Measurements from ENCODE around the gene TTC16.

Gene TTC16

GRCh38 chr9:127700140-127700539 lies 15.7 kb upstream of the TTC16 start:
- DNase-seq (ENCODE audit: insufficient read length) (no peak), FAIRE-seq (no peak)
- TF ChIP-seq TAF1 (IDR thresholded peaks at IDR 0.05; ENCODE audit: borderline replicate concordance, low read depth, low read length) (no peak), POLR2A (IDR thresholded peaks at IDR 0.05; ENCODE audit: low read depth, low read length) (no peak), POLR2AphosphoS5 (IDR thresholded peaks at IDR 0.05; ENCODE audit: low read depth, low read length) (no peak)

- TF ChIP-seq POLR2AphosphoS5 (IDR thresholded peaks at IDR 0.05; ENCODE audit: low read depth, low read length) (no peak), POLR2A (IDR thresholded peaks at IDR 0.05; ENCODE audit: low read depth, low read length) (no peak), TAF1 (IDR thresholded peaks at IDR 0.05; ENCODE audit: borderline replicate concordance, low read depth, low read length) (no peak)
- DNase-seq (ENCODE audit: insufficient read length) (no peak), FAIRE-seq (no peak)
Observed at GRCh38 chr9:127700594-127701255, 15.2 kb upstream of the TTC16 start.

GRCh38 chr9:127703289-127703946 lies 12.5 kb upstream of the TTC16 start:
- TF ChIP-seq POLR2AphosphoS5 (IDR thresholded peaks at IDR 0.05; ENCODE audit: low read depth, low read length): no peak
- TF ChIP-seq POLR2A (IDR thresholded peaks at IDR 0.05; ENCODE audit: low read depth, low read length): no peak
- no peak for TF ChIP-seq TAF1 (IDR thresholded peaks at IDR 0.05; ENCODE audit: borderline replicate concordance, low read depth, low read length)
- no peak for FAIRE-seq
- DNase-seq (ENCODE audit: insufficient read length): no peak

- FAIRE-seq: no peak
- TF ChIP-seq POLR2A (IDR thresholded peaks at IDR 0.05; ENCODE audit: low read depth, low read length): no peak
- no peak for TF ChIP-seq POLR2AphosphoS5 (IDR thresholded peaks at IDR 0.05; ENCODE audit: low read depth, low read length)
- no peak for TF ChIP-seq TAF1 (IDR thresholded peaks at IDR 0.05; ENCODE audit: borderline replicate concordance, low read depth, low read length)
- DNase-seq (ENCODE audit: insufficient read length): no peak
Observed at GRCh38 chr9:127705577-127706379, 10.1 kb upstream of the TTC16 start.

- no peak for TF ChIP-seq TAF1 (IDR thresholded peaks at IDR 0.05; ENCODE audit: borderline replicate concordance, low read depth, low read length)
- no peak for TF ChIP-seq POLR2AphosphoS5 (IDR thresholded peaks at IDR 0.05; ENCODE audit: low read depth, low read length)
- TF ChIP-seq POLR2A (IDR thresholded peaks at IDR 0.05; ENCODE audit: low read depth, low read length): no peak
- FAIRE-seq (no peak), DNase-seq (ENCODE audit: insufficient read length) (no peak)
Observed at GRCh38 chr9:127706836-127707241, 9.0 kb upstream of the TTC16 start, which contains the start of gene CFAP157. CFAP157 (plus strand) TSS chr9:127706988; CDS start chr9:127707032, 44 bp downstream.

GRCh38 chr9:127707766-127708165 lies 8.1 kb upstream of the TTC16 start:
- FAIRE-seq (peak; percentile 67), DNase-seq (ENCODE audit: insufficient read length) (no peak)
- TF ChIP-seq POLR2A (IDR thresholded peaks at IDR 0.05; ENCODE audit: low read depth, low read length) (no peak), POLR2AphosphoS5 (IDR thresholded peaks at IDR 0.05; ENCODE audit: low read depth, low read length) (no peak), TAF1 (IDR thresholded peaks at IDR 0.05; ENCODE audit: borderline replicate concordance, low read depth, low read length) (no peak)

GRCh38 chr9:127708952-127709587 lies 6.8 kb upstream of the TTC16 start:
- DNase-seq (ENCODE audit: insufficient read length) (no peak), FAIRE-seq (no peak)
- TF ChIP-seq POLR2AphosphoS5 (IDR thresholded peaks at IDR 0.05; ENCODE audit: low read depth, low read length) (no peak), POLR2A (IDR thresholded peaks at IDR 0.05; ENCODE audit: low read depth, low read length) (no peak), TAF1 (IDR thresholded peaks at IDR 0.05; ENCODE audit: borderline replicate concordance, low read depth, low read length) (no peak)

- TF ChIP-seq TAF1 (IDR thresholded peaks at IDR 0.05; ENCODE audit: borderline replicate concordance, low read depth, low read length): no peak
- no peak for TF ChIP-seq POLR2A (IDR thresholded peaks at IDR 0.05; ENCODE audit: low read depth, low read length)
- no peak for TF ChIP-seq POLR2AphosphoS5 (IDR thresholded peaks at IDR 0.05; ENCODE audit: low read depth, low read length)
- FAIRE-seq: no peak
- no peak for DNase-seq (ENCODE audit: insufficient read length)
Observed at GRCh38 chr9:127710204-127710783, 5.6 kb upstream of the TTC16 start.

- no peak for DNase-seq (ENCODE audit: insufficient read length)
- no peak for FAIRE-seq
- no peak for TF ChIP-seq TAF1 (IDR thresholded peaks at IDR 0.05; ENCODE audit: borderline replicate concordance, low read depth, low read length)
- no peak for TF ChIP-seq POLR2A (IDR thresholded peaks at IDR 0.05; ENCODE audit: low read depth, low read length)
- no peak for TF ChIP-seq POLR2AphosphoS5 (IDR thresholded peaks at IDR 0.05; ENCODE audit: low read depth, low read length)
Observed at GRCh38 chr9:127711226-127711701, 4.6 kb upstream of the TTC16 start.

GRCh38 chr9:127711831-127712274 lies 4.0 kb upstream of the TTC16 start:
- FAIRE-seq (no peak), DNase-seq (ENCODE audit: insufficient read length) (no peak)
- TF ChIP-seq POLR2AphosphoS5 (IDR thresholded peaks at IDR 0.05; ENCODE audit: low read depth, low read length) (no peak), TAF1 (IDR thresholded peaks at IDR 0.05; ENCODE audit: borderline replicate concordance, low read depth, low read length) (no peak), POLR2A (IDR thresholded peaks at IDR 0.05; ENCODE audit: low read depth, low read length) (no peak)

Measured in GM12892 (cell line).